ENCODE results near the gene CHRNB4. TPM values are rescaled to one million over a fixed set of nuclear protein-coding genes. Genes with fewer than 3 reads are reported as not detected.
"Not testable (repeated sequence)": the region's sequence is repeated elsewhere in the genome, so short reads cannot be mapped to it uniquely, and the experiment has no call there.

Gene CHRNB4
- polyA plus RNA-seq, 2 of the 4 experiments (the other 2 are of a cell fraction): 0.53 to 3.2 TPM

GRCh38 chr15:78614021-78614420 lies 27.0 kb downstream of the CHRNB4 start:
- Histone ChIP-seq H3K4me3 (no peak overlapping the region), H3K27ac (no peak overlapping the region), H3K9me3 (no peaks in the 10 kb centered on the region), H3K4me2 (no peak overlapping the region), H3K4me1 (peaks cover 4% of the 10 kb centered on the region; the same call in 1 of the 3 replicates)
- POLR2A ChIA-PET: no interaction called here
- FAIRE-seq (no peak), ATAC-seq (no peak), DNase-seq (ENCODE audit: low read depth in 1 of 2, low spot score in 1 of 2) (no peak)
- no peak for TF ChIP-seq EHF (CRISPR knock-in tag; IDR thresholded peaks at IDR 0.05)
- TF ChIP-seq SMC3 (IDR thresholded peaks at IDR 0.05): no peak
- TF ChIP-seq NFE2L2 (conservative IDR thresholded peaks at IDR 0.05; ENCODE audit: low read length): no peak
- no peak for TF ChIP-seq POLR2AphosphoS2 (conservative IDR thresholded peaks at IDR 0.05; ENCODE audit: low read length)
- no peak for TF ChIP-seq CHD2 (IDR thresholded peaks at IDR 0.05; ENCODE audit: low read length, partially characterized antibody)
- TF ChIP-seq ZC3H11A (IDR thresholded peaks at IDR 0.05): no peak
- no peak for TF ChIP-seq MAX (IDR thresholded peaks at IDR 0.05)
- WGBS (ENCODE audit: missing lambda C conversion rate): 59% methylated on average over 3 of the region's 3 CpGs
- CTCF ChIA-PET: interaction anchor here (0.8 to 19.2 kb wide), 7 partner anchors 9 to 138 kb away, joined by 3 to 256 read pairs (median 4); no protein-coding TSS in a partner anchor

GRCh38 chr15:78609551-78609950 lies 31.5 kb downstream of the CHRNB4 start:
- POLR2A ChIA-PET; CTCF ChIA-PET; DNase-seq (ENCODE audit: low read depth in 1 of 2, low spot score in 1 of 2); FAIRE-seq; H3K4me2 ChIP-seq; H3K4me1 ChIP-seq; H3K27ac ChIP-seq; H3K4me3 ChIP-seq; H3K9me3 ChIP-seq; ATAC-seq: not testable (repeated sequence)
- 44% methylated on average over 3 of the region's 3 CpGs for WGBS (ENCODE audit: missing lambda C conversion rate)

GRCh38 chr15:78605680-78606079 lies 35.3 kb downstream of the CHRNB4 start:
- H3K4me1 ChIP-seq: no peaks in the 10 kb centered on the region
- no peak overlapping the region for H3K4me2 ChIP-seq
- CTCF ChIA-PET: interaction anchor here (0.6 to 2.9 kb wide), 9 partner anchors 9 to 290 kb away, joined by 3 to 11 read pairs (median 4); no protein-coding TSS in a partner anchor
- no peak overlapping the region for H3K4me3 ChIP-seq
- no peak for DNase-seq (ENCODE audit: low read depth in 1 of 2, low spot score in 1 of 2)
- WGBS (ENCODE audit: missing lambda C conversion rate): 23% methylated on average over 4 of the region's 4 CpGs
- no peak for TF ChIP-seq E2F6 (IDR thresholded peaks at IDR 0.05; ENCODE audit: borderline replicate concordance, low read depth)
- TF ChIP-seq RFX5 (IDR thresholded peaks at IDR 0.05): no peak
- no peak for TF ChIP-seq RARB (CRISPR knock-in tag; IDR thresholded peaks at IDR 0.05)
- no peak for TF ChIP-seq CBX8 (IDR thresholded peaks at IDR 0.05)
- no peak for TF ChIP-seq EP300 (IDR thresholded peaks at IDR 0.05)
- TF ChIP-seq PBX3 (IDR thresholded peaks at IDR 0.05): no peak
- TF ChIP-seq BHLHE40 (IDR thresholded peaks at IDR 0.05; ENCODE audit: low read depth, low read length): no peak
- TF ChIP-seq FOSL2 (IDR thresholded peaks at IDR 0.05): no peak
- TF ChIP-seq FOSL2 (CRISPR knock-in tag; IDR thresholded peaks at IDR 0.05): no peak
- TF ChIP-seq USF2 (IDR thresholded peaks at IDR 0.05): no peak
- TF ChIP-seq FOXS1 (CRISPR knock-in tag; IDR thresholded peaks at IDR 0.05): no peak
- no peak for TF ChIP-seq HDAC2 (IDR thresholded peaks at IDR 0.05)
- no peak for TF ChIP-seq RCOR1 (IDR thresholded peaks at IDR 0.05; ENCODE audit: low read depth, low read length)
- no peak for TF ChIP-seq EHF (CRISPR knock-in tag; IDR thresholded peaks at IDR 0.05)
- POLR2A ChIA-PET: no interaction called here
- FAIRE-seq: no peak
- H3K27ac ChIP-seq: no peak overlapping the region
- ATAC-seq: peak in 1 of 2 experiments; percentile 51; a peak in 3 of 6 replicates
- H3K9me3 ChIP-seq: no peaks in the 10 kb centered on the region

GRCh38 chr15:78605201-78605600 lies 35.8 kb downstream of the CHRNB4 start:
- ChIA-PET POLR2A (no interaction called here), CTCF (interaction anchor here (0.9 to 2.9 kb wide), 8 partner anchors 9 to 148 kb away, joined by 3 to 11 read pairs (median 3); no protein-coding TSS in a partner anchor)
- no peak for DNase-seq (ENCODE audit: low read depth in 1 of 2, low spot score in 1 of 2)
- no peak for FAIRE-seq
- no peak overlapping the region for H3K4me3 ChIP-seq
- peak in 1 of 2 experiments; percentile 21; a peak in 2 of 6 replicates for ATAC-seq
- WGBS (ENCODE audit: missing lambda C conversion rate): 58% methylated on average over 5 of the region's 5 CpGs
- H3K9me3 ChIP-seq: no peaks in the 10 kb centered on the region
- H3K4me1 ChIP-seq: no peaks in the 10 kb centered on the region
- H3K27ac ChIP-seq: no peak overlapping the region
- H3K4me2 ChIP-seq: no peak overlapping the region
- TF ChIP-seq NFE2L2 (conservative IDR thresholded peaks at IDR 0.05; ENCODE audit: low read length) (no peak), POLR2AphosphoS2 (conservative IDR thresholded peaks at IDR 0.05; ENCODE audit: low read length) (no peak), CTCF (IDR thresholded peaks at IDR 0.05) (no peak), ZNF302 (CRISPR knock-in tag; IDR thresholded peaks at IDR 0.05) (no peak), EHMT2 (IDR thresholded peaks at IDR 0.05; ENCODE audit: low read depth) (no peak), SMC3 (IDR thresholded peaks at IDR 0.05) (no peak), SREBF2 (IDR thresholded peaks at IDR 0.05) (no peak), RCOR1 (IDR thresholded peaks at IDR 0.05; ENCODE audit: low read depth, low read length) (no peak), RNF2 (IDR thresholded peaks at IDR 0.05; ENCODE audit: borderline replicate concordance, low read depth) (no peak)
